Stimulated activated CD8-positive, alpha-beta memory T cell treated with anti-CD3 and anti-CD28 coated beads, Interleukin-12 subunit alpha, Interleukin-12 subunit beta, amount 100 ng/mL, for 24 hours (primary cell): ENCODE results near the gene MYCL.
"Not testable (repeated sequence)": the region's sequence is repeated elsewhere in the genome, so short reads cannot be mapped to it uniquely, and the experiment has no call there.

ENCODE experiments used
- DNase-seq: peaks from one replicate; pipeline ENCODE4 v3.0.0-alpha.2; 2020; ENCODE audit errors: extremely low read depth

Gene MYCL

DNA sequence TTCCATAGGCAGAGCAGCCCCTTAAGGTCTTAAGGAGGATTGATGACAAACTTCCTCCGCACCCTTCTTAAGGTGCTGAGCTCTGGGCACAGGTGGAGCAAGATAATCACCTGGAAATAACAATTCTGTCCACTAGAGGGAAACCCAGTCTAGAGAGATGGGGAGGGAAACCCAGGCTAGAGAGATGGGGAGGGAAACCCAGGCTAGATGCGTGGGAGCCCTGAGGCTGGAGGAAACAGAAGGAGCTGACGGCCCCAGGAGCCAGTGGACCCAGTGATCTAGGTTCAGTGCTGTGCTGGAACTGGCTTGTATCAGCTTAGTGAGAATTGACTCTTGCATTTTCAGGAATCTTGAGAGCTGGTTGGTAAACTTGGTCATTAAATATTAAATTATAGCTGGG lies 17.8 kb upstream of the MYCL start:
- no peak for DNase-seq

DNA sequence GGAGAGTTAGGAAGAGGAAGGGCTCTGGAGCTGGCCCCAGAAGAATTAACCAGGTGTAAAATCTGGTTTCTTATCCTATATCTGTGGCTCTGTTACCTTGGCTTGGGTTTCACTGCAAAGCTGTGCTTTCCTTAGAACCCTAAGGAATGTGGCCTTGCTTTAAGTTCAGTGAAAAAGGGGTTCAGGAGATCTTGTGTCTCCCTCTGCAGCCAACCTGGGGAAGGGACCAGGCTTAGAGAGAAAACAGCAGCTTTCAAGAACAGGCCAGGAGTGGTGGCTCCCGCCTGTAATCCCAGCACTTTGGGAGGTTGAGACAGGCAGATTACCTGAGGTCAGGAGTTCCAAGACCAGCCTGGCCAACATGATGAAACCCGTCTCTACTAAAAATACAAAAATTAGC lies 16.1 kb upstream of the MYCL start:
- DNase-seq: no peak

DNA sequence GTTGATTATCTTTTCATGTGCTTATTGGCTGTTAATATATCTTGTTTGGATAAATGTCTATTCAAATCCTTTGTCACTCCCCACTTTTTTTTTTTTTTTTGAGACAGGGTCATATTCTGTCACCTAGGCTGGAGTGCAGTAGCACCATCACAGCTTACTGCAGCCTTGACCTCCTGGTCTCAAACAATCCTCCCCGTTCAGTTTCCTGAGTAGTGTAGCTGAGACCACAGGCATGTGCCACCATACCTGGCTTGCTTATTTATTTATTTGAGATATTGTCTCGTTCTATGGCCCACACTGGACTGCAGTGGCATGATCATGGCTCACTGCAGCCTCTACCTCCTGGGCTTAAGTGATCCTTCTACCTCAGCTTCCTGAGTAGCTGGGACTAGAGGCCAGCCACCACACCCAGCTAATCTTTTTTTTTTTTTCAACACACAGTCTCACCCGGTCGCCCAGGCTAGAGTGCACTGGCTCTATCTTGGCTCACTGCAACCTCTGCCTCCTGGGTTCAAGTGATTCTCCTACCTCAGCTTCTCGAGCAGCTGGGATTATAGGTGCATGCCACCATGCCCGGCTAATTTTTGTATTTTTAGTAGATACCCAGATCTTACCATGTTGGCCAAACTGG lies 13.9 kb upstream of the MYCL start:
- no peak for DNase-seq

DNA sequence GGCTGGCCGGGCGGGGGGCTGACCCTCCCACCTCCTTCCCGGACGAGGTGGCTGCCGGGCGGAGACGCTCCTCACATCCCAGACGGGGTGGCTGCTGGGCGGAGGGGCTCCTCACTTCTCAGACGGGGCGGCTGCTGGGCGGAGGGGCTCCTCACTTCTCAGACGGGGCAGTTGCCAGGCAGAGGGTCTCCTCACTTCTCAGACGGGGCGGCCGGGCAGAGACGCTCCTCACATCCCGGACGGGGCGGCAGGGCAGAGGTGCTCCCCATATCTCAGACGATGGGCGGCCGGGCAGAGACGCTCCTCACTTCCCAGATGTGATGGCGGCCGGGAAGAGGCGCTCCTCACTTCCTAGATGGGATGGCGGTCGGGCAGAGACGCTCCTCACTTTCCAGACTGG lies 11.4 kb upstream of the MYCL start:
- not testable (repeated sequence) for DNase-seq

DNA sequence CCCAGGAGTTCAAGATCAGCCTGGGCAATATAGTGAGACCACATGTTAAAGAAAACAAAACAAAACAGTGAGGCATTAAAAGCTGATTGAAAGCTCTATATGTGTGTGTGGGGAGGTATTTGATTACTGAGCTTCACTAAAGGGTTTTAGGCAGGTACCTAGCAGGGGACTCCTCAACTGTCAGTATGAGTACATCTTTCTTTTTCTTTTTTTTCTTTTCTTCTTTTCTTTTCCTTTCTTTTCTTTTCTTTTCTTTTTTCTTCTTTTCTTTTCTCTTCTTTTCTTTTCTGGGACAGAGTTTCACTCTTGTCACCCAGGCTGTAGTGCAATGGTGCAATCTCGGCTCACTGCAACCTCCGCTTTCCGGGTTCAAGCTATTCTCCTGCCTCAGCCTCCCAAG lies 8.5 kb upstream of the MYCL start:
- no peak for DNase-seq

DNA sequence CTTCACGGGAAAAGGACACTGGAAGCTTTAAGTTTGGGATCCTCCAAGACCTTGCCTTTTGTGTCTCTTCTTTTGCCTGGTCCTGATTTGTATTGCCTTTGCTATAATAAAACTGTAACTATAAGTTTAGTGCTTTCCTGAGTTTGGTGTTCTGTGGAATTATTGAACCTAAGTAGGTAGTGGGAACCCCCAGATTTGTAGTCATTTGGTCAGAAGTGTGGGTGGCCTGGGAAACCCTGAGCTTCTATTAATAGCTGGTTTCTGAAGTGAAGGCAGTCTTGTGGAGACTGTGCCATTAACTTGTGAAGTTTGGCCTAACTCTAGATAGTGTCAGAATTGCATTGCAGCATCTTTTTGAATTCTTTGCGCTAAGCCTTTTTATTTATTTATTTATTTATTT lies 6.8 kb upstream of the MYCL start:
- no peak for DNase-seq

DNA sequence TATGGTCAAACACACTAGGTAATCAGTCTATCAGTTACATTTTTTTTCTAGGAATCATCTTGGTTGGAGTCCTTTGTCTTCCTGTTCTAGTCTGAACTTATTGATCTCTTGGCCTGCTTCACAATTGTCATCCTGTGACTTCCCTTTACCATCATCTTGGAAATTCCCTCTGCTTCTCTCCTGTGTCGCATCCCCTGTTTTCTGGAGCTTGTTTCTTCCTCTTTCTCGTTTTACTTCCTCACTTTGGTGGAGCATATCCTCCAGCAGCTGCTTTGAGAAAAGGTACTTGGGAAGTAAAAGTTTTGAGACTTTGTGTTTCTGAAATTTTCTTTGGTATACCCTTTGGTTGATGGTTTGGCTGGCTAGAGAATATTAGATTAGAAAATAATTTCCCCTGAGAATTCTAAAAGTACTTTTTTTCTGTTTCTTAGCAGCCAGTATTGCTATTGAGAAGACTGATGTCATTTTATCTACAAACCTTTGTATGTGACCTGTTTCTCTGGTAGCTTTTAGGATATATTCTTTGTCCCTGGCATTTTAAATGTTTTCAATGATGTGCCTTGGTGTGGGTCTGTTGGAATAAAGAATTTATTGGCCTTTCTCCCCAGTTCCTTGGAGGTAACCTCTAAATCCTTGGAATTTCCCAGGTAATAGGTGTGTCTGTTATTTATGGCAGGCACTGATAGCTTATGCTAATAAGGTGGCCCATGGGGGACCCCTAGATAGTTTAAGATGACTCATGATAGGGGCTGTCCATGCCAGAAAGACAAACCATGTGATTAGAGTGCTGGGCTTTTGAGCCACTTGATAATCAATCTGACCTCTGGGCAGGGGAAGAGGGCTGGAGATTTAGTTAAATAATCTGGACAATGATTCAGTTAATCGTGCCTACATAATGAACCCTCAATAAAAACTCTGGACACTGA lies 6.1 kb upstream of the MYCL start:
- DNase-seq: no peak

DNA sequence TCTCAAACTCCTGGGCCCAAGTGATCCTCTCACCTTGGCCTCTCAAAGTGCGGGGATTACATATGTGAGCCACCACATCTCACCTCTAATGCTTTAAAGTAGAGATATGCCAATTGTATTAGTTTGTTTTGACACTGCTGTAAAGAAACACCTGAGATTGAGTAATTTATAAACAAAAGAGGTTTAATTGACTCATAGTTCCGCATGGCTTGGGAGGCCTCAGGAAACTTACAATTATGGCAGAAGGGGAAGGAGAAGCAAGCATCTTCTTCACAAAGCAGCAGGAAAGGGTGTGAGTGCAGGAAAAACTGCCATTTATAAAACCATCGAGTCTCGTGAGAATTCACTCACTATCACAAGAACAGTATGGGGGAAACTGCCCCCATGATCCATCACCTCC lies 3.5 kb upstream of the MYCL start:
- DNase-seq: no peak

DNA sequence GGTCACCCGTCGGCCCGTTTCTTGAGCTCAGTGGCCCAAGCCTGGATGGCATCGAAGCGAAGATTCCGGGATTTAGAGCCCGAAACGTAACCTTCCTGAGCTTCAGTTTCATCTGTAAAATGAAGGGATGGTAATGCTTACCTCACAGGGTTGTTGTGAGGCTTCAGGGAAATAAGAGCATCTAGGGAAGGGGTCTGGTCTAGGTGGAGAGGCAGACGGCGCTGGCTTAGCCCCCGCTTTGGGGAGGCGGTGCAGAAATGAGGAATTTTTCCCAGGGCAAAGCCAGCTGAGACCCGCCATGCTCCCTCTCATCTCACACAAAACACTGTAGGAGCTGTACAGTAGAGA lies 717 bp upstream of the MYCL start:
- DNase-seq: no peak

DNA sequence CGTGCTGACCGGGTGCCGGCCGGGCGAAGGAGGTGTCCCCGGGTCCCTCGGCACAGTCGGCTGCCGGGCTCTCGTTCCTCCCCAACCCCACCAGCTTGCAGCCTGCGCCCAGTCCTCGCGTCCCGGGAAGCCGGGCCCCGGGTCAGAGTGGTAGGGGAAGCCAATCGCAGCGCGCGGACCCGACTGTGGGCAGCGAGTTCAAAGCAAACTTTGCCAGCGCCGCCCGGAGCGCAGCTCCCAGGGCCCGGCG lies 328 bp downstream of the MYCL start:
- no peak for DNase-seq

DNA sequence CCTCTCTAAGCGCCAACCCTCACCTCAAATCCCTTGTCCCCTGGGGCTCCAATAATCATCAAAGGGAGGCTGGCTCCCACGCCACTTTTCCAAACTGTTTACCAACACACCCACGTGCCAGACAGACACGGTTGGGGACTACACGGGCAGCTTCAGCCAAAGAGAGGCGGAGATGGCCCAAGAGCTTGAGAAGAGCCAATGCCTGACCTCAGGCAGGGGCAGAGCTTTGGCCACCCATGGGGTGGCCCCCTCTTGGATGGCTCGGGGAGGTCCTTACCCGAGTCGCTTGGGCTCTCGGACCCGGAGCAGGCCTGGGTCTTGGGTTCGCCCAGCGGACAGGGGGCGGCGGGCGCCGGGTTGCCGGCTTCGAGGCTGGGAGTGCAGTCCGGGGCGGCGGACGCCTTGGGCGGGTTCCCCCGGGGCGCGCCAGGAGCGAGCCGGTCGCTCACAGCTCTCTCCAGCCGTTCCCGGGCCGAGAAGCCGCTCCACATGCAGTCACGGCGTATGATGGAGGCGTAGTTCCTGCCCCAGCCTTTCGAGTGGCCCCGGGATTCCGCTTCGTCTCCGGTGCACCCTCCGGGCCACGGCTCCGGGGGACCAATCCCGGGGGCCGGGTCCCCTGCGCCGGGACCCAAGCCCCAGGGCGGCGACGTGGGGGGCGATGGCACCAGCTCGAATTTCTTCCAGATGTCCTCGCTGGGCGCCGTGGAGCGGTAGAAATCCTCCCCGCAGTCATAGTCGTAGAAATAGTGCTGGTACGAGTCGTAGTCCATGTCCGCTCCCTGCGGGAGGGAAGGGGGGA lies 854 bp downstream of the MYCL start:
- DNase-seq: no peak

DNA sequence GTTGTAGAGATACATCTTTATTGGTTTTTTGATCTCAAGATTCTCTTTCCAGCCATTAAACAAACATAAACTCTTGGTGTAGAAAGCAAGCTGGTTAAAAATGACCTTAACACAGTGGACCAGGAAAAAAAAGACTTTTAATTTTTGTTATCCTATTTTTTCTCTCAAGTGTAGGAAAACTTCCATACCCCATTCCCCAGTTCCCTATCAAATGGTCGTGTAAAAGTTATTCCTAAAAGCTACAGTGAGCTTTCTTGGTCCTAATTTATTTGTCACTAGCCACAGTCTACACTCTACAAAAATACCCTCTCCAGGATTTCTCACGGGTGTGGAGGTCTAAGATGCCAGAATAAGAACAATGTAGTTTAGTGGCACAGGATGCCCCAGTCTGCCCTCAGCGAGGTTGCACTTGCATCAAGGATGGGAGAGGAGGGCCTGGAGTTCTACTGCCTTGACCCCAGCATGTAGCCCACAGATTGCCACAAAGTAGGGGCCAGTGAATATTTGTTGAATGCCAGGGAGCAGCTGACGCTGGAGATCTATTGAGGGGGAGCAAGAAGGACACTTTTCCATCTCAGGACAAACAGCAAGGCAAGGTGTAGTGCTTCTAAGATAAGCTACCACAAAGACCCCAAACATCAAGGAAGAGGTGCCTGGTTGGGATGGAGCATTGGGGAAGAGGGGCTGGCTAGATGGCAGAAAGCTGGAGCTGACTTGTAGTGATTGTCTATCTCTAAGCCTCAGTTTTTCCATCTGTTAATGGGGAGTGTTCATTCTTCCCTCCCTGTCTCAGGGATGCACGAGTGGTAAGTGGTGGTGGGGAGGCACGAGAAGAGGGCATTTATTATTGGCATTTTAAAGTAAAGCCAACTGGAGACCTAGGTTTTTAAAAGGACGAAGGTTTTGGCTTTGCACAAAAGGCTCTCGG lies 1.8 kb downstream of the MYCL start:
- DNase-seq: no peak

DNA sequence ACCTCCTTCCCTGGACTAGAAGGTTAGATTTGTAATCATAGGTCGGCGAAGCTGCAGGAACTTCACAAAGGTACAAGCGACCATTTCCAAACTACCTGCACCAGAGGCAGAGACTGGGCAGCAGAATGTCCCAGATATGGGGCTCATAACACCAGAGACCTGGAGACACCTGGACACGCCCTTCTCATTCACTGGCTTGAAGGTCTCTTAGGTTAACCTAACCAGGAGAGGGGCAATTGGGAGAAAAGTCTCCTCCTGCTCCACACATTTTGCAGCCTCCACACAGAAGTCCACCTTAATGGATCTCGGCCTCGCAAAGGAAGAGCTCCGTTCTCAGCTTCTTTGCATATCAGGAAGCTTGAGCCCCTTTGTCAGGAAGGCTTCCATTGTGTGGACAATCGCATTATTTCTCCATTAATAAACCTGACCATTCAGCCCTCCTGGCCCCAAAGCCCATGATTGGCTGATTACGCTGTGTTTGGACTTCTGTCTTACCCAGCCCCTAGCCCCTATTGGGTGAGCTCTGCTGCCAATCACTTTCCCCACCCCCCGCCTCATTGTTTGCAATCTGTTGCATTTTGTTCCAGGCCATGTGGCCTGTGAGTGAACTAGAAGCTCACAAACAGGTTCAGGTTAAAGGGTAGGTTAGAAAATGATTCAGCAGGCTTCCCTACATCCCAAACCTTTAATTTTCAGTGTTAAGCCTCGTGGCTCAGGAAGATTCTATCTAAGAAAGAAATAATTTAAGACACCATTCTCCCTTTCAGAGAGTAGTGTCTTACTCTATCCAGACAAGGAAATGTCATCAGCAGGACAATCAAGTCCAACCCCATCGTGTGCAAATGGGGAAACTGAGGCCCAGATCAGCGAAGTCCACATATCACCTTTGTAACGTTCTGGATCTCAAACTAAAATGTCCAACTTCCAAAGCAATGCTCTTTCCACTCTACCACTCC lies 2.8 kb downstream of the MYCL start:
- DNase-seq: no peak

DNA sequence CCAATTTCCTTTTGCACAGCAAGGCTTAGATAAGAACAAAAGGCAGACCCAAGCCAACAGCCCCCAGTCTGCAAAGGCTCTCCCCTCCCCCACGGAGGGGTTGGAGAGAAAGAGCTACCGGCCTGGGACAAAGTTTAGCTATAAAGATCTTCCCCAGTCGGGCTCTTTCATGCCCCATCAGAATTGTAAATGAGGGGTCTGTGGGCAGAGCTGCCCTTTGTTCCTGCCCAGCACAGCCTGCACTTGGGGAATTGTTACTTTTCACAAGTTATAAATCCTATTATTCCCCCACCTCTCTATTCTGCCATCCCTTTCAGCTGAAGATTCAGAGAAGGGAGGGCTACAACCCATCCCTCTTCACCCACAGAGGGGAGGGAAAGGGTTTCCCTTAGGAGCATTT lies 3.5 kb downstream of the MYCL start:
- DNase-seq: no peak

DNA sequence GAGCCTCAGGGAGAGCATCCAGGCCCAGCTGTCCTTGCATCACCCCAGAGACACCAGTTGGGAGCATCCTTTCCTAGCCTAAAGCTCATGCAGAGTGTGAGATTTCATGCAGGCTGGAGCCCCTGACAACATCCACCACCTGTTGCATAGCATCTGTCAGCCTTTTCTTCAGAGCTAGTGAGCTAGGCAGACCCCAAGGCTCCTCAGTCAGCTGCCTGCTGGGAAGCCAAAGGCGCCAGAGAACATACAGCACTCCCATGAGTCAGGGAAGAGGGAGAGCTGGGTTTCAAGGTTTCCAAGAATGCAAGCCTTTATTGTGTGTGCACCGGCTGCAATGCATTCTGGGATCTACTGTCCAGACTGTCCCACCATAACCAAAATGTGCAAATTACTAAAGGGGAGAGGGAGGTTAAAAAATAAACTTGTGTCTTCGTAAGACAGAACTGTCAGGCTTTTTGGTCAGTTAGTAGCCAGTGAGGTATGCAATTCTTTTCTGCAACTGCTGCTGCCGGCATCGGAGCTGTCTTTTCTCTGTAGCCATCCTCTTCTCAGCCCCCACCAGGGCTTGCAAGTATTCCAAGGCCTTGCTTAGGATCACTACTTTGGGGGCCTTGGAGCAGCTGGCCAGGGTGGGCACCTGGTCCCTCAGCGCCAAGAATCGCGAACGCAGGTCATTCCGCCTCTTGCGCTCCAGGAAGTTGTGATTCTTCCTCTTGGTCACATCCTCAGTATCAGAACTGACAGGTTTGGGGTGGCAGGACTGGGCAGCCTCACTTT lies 4.6 kb downstream of the MYCL start:
- no peak for DNase-seq

DNA sequence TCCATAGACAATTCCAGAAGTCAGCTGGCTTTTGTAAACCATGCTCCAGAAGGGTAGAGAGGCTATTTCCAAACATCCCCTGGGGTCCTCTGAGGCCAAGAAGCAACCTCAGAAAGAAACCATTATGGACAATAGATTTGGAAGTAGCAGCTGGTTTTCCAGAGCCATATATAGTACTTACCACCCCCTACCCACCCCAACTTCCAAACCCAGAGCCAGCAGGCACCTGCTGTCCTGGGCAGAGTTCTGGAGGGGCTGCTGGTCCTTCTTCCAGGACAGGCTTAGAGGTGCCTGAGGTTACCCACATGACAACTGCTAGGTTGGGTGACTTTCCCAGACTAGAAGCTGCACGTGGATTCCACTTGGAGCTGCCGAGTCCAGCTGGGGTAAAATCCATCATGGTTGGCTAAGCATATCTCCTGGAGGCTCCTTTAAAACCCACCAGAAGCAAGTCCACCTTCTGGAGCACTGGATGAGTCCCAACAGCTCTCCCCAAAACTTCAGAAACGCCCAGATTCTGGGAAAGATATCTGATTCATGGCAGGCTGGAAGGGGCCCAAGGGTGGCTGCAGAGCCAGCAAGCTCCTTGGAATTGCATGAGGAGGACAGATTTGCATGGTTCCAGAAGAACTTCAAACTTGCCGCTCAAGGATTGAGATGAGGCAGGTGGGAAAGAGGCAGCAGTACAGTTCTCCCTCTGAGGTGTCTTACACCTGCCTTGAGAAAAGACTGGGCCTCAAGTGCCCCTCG lies 5.8 kb downstream of the MYCL start:
- DNase-seq: no peak

DNA sequence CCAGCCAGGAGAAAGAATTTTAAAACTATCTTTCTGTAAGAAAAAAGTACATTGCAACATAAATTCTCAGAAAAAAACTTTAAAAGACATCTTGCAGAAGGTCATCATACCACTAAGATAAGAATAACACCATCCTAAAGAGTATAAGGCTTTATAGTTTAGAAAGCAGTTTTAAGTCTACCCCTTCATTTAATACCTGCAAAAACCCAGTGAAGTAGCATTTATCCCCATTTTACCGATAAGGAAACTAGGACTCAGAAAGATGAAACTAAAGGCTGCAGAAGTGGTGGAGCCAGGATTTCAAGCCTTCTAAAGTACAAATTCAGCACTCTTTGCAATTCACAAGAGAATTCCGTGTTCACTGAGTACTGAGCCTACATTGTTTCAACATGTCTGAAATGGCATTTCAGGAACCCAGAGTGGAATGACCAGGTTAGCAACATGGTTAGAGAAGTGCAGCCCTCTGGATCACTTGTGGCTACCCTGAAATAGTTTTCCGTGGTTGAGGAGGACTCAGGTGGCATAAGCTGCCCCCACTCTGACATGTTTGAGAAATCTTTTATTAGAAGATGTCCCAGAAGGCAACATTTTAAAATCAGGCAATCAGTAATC lies 6.7 kb downstream of the MYCL start:
- DNase-seq: no peak

DNA sequence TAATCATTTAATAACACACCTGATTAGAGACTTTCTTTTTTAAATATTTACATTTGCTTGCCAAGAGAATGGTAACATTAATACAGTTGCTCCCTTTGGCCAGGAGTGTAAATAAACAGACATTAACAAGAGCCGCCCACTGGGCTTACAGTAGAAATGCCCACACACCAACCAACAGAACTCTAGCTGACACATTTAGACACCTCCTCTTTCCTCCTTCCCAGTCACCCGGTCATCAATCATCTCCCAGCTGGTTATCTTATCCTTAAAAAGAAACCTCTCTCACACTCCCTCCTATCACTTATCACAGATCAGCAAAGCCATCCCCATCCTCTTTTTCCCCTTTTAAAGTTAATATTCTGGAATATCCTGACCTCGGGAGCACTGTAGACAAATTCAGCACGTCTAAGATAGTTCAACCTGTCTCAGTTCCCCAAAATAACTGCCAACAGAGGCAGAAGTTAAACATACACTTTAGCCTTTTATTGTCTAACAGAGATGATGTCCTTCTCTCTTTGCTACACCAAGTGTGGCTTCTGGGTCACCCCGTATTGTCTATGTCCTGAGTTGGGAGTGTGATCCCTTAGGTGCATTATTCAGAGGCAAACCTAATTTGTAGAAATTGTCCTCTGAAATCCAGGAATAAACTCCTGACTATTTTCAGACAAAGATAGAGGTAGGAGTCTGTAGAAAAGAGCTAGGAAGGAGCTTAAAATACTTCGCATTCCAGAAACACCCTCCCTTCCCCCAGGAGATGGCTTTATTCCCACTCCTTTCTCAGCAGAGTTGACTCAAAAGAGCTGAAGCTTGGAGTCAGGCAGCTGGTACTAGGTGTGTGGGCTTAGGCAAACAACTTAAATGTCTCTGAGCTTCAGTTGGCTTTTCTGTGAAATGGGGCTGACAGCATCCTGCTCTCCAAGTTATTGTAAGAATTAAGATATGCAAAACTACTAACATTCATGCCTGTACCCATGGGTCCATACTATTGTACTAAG lies 8.8 kb downstream of the MYCL start:
- DNase-seq: no peak
